Fibroblast of lung (primary cell): ENCODE measurements around the gene USP24. TPM values are rescaled to one million over a fixed set of nuclear protein-coding genes. Genes with fewer than 3 reads are reported as not detected.
"Not testable (repeated sequence)": the region's sequence is repeated elsewhere in the genome, so short reads cannot be mapped to it uniquely, and the experiment has no call there.

Experiments
- DNase-seq, 2 donors: peaks; one replicate each; pipeline versions ENCODE4 v3.0.0 to v3.0.0-alpha.2; 2010; ENCODE audit warnings: low read depth in 2 of 2
- H2AFZ ChIP-seq: 2 replicates; pipeline ENCODE4 v1.5.1; 2012; ENCODE audit warnings: low read length, control low read depth, inconsistent platforms
- H3K27ac ChIP-seq: 2 replicates; pipeline ENCODE4 v1.5.1; 2011; ENCODE audit warnings: low read length, control low read depth; ENCODE audit not compliant: insufficient read depth
- H3K27me3 ChIP-seq: 2 replicates; pipeline ENCODE4 v1.5.1; 2011; ENCODE audit warnings: mild to moderate bottlenecking, low read length; ENCODE audit not compliant: control insufficient read depth, insufficient read depth
- H3K36me3 ChIP-seq: 2 replicates; pipeline ENCODE4 v1.5.1; 2011; ENCODE audit warnings: low read length; ENCODE audit not compliant: control insufficient read depth, insufficient read depth
- H3K4me1 ChIP-seq: 2 replicates; pipeline ENCODE4 v1.5.1; 2011; ENCODE audit warnings: low read length; ENCODE audit not compliant: control insufficient read depth, insufficient read depth; ENCODE audit errors: extremely low read depth
- H3K4me2 ChIP-seq: 2 replicates; pipeline ENCODE4 v1.5.1; 2011; ENCODE audit warnings: low read length, control low read depth; ENCODE audit not compliant: insufficient read depth; ENCODE audit errors: extremely low read depth
- H3K4me3 ChIP-seq, 4 experiments: fragments of 200-600 bp in 1 of 4; sonication (generic) in 1 of 4; replicated peaks in 1 of 4; 2 replicates each; pipeline ENCODE4 v1.5.1; 2011 to 2016; ENCODE audit warnings: low read length in 4 of 4, low read depth in 3 of 4, mild to moderate bottlenecking in 3 of 4, control low read depth in 2 of 4, inconsistent platforms in 1 of 4, mixed read lengths in 1 of 4; ENCODE audit not compliant: insufficient read depth in 1 of 4; ENCODE audit errors: control extremely low read depth in 1 of 4
- H3K79me2 ChIP-seq: 2 replicates; pipeline ENCODE4 v1.5.1; 2012; ENCODE audit warnings: mild to moderate bottlenecking, low read length, inconsistent platforms; ENCODE audit not compliant: control insufficient read depth, insufficient read depth
- H3K9ac ChIP-seq: 2 replicates; pipeline ENCODE4 v1.5.1; 2011; ENCODE audit warnings: mild to moderate bottlenecking, low read length, control low read depth; ENCODE audit not compliant: insufficient read depth
- H3K9me3 ChIP-seq: 2 replicates; pipeline ENCODE4 v1.5.1; 2012; ENCODE audit warnings: low read depth, low read length; ENCODE audit not compliant: control insufficient read depth, insufficient read depth
- H4K20me1 ChIP-seq: 2 replicates; pipeline ENCODE4 v1.5.1; 2011; ENCODE audit warnings: low read length; ENCODE audit not compliant: control insufficient read depth, insufficient read depth; ENCODE audit errors: extremely low read depth
- EZH2 ChIP-seq: IDR thresholded peaks from 2 replicates; pipeline ENCODE4 v1.5.1; 2012; ENCODE audit warnings: low read length, control low read depth, mild to moderate bottlenecking; ENCODE audit errors: missing control alignments
- polyA plus RNA-seq, 2 donors: library from polyadenylated mRNA; depleted of rRNA in 1 of 2; stranded (reverse) in 1 of 2; unstranded in 1 of 2; fragments of >200 nt; gene quantifications; 2 replicates each; pipeline ENCODE4 v1.2.1, GENCODE V29; 2011 to 2012; ENCODE audit warnings: missing spikeins in 1 of 2
- total RNA-seq: library from RNA; depleted of rRNA; stranded (reverse); fragments of >200 nt; gene quantifications from 2 replicates; pipeline ENCODE4 v1.2.1, GENCODE V29; 2014
- TF ChIP-seq, protein P1 (sequence below), 2 donors: IDR thresholded peaks in 1 of 2; conservative IDR thresholded peaks in 1 of 2; 1 replicate in 1 of 2; 2 replicates in 1 of 2; pipeline ENCODE4 v1.5.1; 2011 to 2012; ENCODE audit warnings: low read length in 2 of 2, control low read depth in 1 of 2, inconsistent platforms in 1 of 2, low read depth in 1 of 2, mild to moderate bottlenecking in 1 of 2

Gene USP24
- total and polyA plus RNA-seq, 2 donors (not counting 1 experiment from before 2014, with no cell fraction given): 16.4 to 63.9 TPM

DNA sequence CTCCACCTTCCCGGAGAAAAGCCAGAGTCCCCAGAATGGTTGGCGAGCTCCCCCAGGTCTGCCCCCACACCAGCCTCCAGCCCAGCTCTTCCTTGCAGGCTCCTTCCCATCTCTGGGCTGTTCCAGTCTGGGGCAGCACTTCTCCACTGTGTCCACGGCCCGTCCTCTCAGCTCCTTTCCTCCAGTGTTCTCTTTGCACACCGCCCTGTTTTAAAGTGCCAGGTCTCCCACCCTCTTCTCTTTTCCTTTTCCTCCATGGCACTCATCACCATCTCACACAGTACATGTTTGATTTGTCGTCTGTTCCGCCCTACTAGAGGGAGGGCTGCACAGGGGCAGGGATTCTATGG, 181.9 kb downstream of the USP24 start:
- H3K27me3 ChIP-seq: peaks cover 43% of the 10 kb centered on the region
- DNase-seq: no peak
- no peak for TF ChIP-seq EZH2
- TF ChIP-seq, protein P1, sequence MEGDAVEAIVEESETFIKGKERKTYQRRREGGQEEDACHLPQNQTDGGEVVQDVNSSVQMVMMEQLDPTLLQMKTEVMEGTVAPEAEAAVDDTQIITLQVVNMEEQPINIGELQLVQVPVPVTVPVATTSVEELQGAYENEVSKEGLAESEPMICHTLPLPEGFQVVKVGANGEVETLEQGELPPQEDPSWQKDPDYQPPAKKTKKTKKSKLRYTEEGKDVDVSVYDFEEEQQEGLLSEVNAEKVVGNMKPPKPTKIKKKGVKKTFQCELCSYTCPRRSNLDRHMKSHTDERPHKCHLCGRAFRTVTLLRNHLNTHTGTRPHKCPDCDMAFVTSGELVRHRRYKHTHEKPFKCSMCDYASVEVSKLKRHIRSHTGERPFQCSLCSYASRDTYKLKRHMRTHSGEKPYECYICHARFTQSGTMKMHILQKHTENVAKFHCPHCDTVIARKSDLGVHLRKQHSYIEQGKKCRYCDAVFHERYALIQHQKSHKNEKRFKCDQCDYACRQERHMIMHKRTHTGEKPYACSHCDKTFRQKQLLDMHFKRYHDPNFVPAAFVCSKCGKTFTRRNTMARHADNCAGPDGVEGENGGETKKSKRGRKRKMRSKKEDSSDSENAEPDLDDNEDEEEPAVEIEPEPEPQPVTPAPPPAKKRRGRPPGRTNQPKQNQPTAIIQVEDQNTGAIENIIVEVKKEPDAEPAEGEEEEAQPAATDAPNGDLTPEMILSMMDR (conservative IDR thresholded peaks at IDR 0.05 in 1 of 2, IDR thresholded peaks at IDR 0.05 in 1 of 2; ENCODE audit: low read depth in 1 of 2, low read length in 2 of 2): no peak

DNA sequence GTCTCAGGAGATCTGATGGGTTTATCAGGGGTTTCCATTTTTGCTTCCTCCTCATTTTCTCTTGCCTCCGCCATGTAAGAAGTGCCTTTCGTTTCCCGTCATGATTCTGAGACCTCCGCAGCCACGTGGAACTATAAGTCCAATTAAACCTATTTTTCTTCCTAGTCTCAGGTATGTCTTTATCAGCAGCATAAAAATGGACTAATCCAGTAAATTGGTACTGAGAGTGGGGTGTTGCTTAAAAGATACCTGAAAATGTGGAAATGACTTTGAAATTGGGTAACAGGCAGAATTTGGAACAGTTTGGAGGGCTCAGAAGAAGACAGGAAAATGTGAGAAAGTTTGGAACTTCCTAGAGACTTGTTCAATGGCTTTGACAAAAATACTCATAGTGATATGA, 184.1 kb downstream of the USP24 start:
- not testable (repeated sequence) for H3K36me3 ChIP-seq, H3K79me2 ChIP-seq, H4K20me1 ChIP-seq, H3K27ac ChIP-seq, H3K4me1 ChIP-seq, H3K9ac ChIP-seq, H3K4me3 ChIP-seq, DNase-seq, H3K4me2 ChIP-seq, H2AFZ ChIP-seq, H3K9me3 ChIP-seq
- H3K27me3 ChIP-seq: peaks cover 26% of the 10 kb centered on the region

More for the DNA sequence above, 181.9 kb downstream of the USP24 start:
- no peak overlapping the region for H3K9ac ChIP-seq
- no peak overlapping the region for H3K4me3 ChIP-seq
- H3K27ac ChIP-seq: no peak overlapping the region
- H3K4me2 ChIP-seq: no peak overlapping the region
- no peaks in the 10 kb centered on the region for H3K36me3 ChIP-seq
- no peaks in the 10 kb centered on the region for H4K20me1 ChIP-seq
- no peaks in the 10 kb centered on the region for H3K79me2 ChIP-seq
- no peaks in the 10 kb centered on the region for H3K9me3 ChIP-seq
- no peak overlapping the region for H2AFZ ChIP-seq
- H3K4me1 ChIP-seq: no peaks in the 10 kb centered on the region

DNA sequence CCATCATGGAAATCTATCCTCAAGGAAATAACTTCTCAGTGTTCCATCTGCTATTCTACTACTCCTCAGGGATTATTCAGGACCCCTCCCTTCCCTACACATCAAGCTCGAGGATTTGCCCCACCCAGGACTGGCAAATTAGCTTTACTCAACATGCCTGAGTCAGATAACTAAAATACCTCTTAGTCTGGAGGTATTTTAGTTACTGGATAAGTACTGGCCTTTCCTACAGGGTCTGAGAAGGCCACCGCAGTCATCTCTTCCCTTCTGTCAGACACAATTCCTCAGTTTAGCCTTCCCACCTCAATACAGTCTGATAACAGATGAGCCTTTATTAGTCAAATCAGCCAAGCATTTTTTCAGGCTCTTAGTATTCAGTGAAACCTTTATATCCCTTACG, 188.5 kb downstream of the USP24 start:
- not testable (repeated sequence) for H3K36me3 ChIP-seq, H3K4me3 ChIP-seq, H3K27ac ChIP-seq, H3K9me3 ChIP-seq, H2AFZ ChIP-seq, DNase-seq, H3K4me1 ChIP-seq, H3K9ac ChIP-seq, H3K27me3 ChIP-seq, H3K4me2 ChIP-seq, H3K79me2 ChIP-seq, H4K20me1 ChIP-seq

DNA sequence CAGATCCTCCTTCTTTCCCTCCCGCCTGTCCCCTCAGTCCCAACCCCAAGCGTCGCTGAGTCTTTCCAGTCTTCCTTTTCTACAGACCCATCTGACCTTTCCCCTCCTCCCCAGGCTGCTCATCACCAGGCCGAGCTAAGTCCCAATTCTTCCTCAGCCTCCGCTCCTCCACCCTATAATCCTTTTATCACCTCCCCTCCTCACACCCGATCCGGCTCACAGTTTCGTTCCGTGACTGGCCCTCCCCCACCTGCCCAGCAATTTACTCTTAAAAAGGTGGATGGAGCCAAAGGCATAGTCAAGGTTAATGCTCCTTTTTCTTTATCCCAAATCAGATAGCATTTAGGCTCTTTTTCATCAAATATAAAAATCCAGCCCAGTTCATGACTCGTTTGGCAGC, 191.0 kb downstream of the USP24 start:
- H4K20me1 ChIP-seq, H3K4me2 ChIP-seq, H3K79me2 ChIP-seq, H3K27ac ChIP-seq, H3K27me3 ChIP-seq, H2AFZ ChIP-seq, H3K9ac ChIP-seq, H3K4me1 ChIP-seq, H3K4me3 ChIP-seq, H3K9me3 ChIP-seq, DNase-seq, H3K36me3 ChIP-seq: not testable (repeated sequence)
